ENCODE measurements around the gene CSTPP1.

Gene CSTPP1, protein sequence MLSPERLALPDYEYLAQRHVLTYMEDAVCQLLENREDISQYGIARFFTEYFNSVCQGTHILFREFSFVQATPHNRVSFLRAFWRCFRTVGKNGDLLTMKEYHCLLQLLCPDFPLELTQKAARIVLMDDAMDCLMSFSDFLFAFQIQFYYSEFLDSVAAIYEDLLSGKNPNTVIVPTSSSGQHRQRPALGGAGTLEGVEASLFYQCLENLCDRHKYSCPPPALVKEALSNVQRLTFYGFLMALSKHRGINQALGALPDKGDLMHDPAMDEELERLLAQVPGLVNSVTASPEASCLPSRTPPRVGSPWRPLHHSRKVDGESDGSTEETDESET

DNA sequence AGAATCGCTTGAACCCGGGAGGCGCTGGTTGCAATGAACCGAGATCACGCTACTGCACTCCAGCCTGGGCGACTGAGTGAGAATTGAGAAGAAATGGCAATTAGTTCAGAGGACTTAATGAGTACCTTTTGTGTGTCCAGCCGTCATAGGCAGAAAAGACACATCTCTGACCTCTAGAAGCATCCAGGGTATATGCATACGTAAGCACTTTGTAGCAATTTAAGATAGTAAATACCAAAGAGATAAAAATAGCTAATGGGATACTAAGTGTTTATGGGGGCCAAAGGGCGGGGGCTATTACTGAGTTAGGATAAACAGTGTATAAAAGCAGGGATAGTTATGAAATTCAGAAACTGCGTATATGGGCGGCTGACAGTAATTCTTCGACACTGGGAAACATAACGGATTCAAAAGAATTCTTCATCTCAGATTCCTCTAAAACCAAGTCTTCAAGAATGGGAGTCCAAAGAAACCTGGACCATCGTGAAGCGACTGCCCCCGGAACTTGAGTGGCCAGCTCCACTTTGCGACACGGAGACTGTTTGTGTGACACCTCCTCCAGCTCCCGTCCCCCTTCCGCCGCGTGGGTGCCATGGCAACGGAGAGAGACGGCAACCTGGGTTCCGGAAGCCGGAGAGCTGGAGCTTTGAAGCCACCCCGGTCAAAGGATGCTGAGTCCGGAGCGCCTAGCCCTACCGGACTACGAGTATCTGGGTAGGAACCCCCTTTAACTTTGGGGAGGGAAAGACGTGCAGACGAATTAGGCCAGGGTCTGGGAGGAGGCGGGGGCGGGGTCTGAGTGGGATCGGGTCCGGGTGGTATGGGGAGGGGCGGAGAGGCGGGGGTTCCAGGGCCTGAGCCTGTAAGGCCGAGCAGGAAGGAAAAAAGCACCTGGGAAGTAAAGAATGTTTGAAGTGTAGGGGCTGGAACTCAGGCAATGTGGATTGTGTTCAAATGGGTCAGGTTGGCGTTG lies at the start of gene CSTPP1:
Gene CSTPP1, plus strand, starts transcription at position 624 of the 973 bp plus-strand sequence. Its CDS starts 45 bp downstream, at position 669.
- DNase-seq: no peak

DNA sequence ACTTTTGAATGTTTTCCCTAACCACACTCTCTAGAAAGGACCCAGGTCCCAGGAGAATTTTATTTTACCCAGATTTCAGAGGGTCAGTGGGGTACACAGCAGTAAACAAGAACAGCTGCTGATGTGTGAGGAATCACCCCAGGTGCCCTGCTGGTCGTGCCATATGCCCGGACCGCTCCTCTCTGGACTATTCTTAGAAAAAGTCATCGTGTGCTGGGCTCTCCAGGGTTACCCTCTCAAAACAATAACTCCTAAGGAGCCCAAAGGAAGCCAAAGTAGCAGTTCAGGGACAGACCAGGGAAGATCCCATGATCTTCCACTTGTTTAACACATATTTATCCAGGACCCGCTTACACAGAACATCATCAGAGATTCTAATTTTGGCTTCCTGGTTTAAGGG lies 47.9 kb upstream of the CSTPP1 start:
- DNase-seq: no peak

- DNase-seq: no peak
Observed at GRCh38 chr11:46889251-46889650, 47.3 kb upstream of the CSTPP1 start.

GRCh38 chr11:46889689-46890475 lies 46.7 kb upstream of the CSTPP1 start:
- DNase-seq: no peak

DNA sequence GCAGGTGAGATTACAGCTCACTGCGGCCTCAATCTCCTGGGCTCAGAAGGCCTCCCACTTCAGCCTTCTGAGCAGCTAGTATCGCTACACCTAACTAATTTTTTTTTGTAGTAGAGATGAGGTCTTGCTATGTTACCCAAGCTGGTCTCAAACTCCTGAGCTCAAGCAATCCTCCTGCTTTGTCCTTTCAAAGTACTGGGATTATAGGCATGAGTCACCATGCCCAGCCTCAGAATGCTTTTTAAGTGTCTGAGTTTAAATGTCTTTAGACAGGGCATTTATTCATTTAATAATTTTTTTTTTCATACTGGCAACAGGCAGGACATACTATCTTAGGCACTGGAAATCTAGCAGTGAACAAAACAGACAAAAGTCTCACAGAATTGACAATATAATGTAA lies 45.9 kb upstream of the CSTPP1 start:
- DNase-seq: no peak

GRCh38 chr11:46892109-46892508 lies 44.5 kb upstream of the CSTPP1 start:
- no peak for DNase-seq

DNA sequence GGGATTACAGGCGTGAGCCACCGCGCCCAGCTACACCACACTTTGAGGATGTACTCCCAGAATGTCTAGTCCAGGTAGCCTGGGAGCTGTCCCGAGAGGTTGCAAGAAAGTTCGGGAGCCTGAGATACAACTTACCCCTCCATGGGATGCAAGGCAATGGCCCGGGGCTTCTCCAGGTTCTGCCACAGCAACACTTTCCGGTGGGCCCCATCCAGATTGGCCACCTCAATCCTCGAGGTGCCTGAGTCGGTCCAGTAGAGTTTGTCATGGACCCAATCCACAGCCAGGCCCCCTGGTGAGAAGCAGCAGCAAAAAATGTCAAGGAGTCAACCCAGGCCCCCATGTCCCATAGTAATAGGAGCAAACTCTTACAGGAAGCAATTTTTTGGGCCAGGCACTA lies 43.7 kb upstream of the CSTPP1 start:
- no peak for DNase-seq

GRCh38 chr11:46894506-46894905 lies 42.1 kb upstream of the CSTPP1 start:
- DNase-seq: no peak

- DNase-seq: no peak
Observed at GRCh38 chr11:46894961-46895360, 41.6 kb upstream of the CSTPP1 start.

GRCh38 chr11:46895821-46896220 lies 40.7 kb upstream of the CSTPP1 start:
- no peak for DNase-seq

DNA sequence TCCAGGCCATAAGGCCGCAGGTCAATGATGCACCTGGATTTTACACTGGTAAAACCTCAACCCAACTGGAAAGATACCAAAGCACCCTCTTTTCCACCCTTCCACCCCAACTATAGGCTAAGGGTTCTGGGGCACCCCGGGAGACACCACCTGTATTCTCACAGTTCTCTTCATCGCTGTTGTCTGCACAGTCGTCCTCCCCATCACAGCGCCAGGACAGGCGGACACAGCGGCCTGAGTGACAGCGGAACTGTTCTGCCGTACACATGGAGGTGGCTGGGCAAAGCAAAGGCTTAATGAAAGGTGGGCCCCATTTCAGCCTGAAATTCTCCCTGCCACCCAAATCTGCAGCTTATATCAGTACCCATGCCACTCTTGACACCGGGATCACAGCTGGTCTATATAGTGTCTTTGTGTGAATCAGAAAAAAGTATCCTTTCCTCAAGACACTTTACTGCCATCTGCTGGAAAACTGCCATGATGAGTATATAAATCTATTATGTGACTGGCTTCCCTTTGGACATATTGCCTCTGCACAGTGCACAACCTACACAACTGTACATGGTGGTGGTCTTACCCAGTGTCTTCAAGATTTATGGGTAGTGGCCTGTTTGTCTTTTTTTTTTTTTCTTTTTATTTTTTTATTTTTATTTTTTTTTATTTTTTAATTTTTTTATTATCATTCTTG lies 39.7 kb upstream of the CSTPP1 start:
- peak; percentile 19 for DNase-seq

DNA sequence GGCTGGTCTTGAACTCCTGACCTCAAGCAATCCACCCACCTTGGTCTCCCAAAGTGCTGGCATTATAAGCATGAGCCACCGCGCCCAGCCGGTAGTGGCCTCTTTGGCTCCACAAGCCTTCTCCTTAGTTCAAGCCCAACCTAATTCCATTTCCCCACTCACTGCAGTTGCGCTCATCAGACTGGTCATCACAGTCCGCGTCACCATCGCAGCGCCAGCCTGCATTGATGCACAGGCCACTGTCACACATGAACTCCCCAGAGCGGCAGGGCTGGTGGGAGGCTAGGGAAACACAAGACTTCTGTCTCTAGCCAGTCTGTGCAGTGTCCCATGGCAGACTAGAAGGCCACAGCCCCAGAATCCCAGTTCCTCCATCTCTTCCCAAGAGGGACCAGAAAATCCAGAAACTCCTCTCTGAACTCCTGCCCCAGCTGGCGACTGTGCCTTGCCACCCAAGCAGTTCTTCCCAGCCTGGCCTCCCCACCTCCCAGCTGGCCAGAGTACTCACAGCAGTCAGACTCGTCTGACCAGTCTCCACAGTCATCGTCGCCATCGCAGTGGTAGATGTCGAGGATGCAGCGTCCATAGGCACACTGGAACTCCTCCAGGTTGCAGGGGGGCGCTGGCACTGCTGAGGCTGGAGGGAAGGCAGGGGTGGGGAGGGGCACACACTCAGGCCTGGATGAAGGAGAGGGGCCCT lies 38.0 kb upstream of the CSTPP1 start:
- no peak for DNase-seq

DNA sequence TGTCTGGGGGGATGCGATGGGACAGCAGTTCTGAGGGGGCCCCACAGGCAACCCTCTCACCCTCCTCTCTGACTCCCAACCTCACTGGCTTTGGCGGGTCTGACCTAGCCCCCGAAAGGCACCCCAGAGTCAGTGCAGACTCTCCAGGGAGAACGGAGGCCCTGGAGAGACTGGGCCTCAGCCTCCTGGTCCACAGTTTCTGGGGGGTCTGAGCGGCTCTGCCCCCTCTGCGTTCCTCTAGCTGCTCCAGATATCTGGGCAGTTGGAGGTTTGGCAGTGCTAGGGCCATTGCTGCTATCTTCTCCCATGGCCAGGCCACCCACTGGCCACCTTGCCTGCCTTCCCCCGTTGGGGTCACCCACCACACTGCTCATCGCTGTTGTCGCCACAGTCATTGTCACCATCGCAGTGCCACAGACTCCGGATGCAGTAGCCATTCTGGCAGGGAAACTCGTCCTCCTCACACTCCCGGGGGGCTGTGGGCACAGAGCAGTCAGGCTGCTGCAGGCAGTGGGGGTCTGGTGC lies 37.0 kb upstream of the CSTPP1 start:
- DNase-seq: no peak

DNA sequence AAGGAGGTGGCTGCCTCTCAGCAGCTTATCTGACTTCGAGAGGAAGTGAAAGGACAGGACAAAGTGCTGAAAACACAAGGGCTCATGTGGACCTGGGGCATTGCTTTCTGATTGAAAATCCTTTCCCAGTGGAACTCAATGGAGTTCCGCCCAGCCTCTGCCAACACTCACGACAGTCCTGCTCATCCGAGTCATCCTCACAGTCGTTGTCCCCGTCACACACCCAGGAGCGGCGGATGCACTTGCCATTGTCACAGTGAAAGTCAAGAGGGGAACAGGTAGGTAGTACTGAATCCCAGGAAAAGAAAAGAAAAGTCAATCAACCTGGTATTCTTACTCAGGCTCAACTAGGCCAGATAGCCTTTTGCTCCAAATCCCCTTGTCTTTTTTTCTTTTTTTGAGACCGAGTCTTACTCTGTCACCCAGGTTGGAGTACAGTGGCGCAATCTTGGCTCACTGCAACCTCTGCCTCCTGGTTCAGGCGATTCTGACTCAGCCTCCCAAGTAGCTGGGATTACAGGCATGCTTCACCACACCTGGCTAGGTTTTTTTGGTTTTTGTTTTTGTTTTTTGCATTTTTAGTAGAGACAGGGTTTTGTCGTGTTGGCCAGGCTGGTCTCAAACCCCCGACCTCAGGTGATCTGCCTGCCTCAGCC lies 36.3 kb upstream of the CSTPP1 start:
- DNase-seq: no peak

DNA sequence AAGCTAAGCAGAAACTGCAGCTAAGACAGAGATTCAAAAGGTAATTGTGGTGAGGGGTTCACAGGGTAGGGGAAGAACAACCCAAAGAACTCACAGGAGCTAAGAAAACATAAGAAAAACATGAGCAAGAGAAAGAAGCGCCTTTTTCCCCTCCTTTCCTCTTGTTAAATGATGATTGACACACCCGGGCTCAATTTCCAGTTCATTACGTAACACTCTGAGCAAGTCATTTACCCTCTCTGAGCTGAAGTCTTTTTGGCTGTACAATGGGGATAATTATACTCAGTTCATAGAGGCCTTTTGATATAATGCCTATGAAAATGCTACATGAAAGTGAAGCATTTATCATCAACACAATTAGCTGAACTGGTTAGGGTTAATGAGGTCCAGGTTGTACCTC lies 35.4 kb upstream of the CSTPP1 start:
- DNase-seq: no peak

GRCh38 chr11:46902694-46903093 lies 33.9 kb upstream of the CSTPP1 start:
- DNase-seq: no peak

- DNase-seq: no peak
Observed at GRCh38 chr11:46903846-46904245, 32.7 kb upstream of the CSTPP1 start.

DNA sequence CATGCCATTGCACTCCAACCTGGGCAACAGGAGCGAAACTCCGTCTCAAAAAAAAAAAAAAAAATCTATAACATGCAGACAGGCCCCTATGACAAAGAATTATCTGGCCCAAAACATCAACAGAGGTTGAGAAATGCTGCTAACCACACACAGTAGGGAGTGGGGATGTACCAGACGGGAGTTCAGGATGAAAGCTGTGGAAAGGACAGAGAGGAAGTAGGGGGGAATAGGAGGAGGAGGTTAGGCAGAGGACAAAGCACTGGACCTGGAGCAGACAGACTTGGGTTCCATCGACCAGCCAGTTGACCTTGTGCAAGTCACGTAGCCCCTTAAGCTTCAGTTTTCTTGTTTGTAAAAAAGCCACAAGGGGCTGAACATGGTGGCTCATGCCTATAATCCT lies 30.8 kb upstream of the CSTPP1 start:
- no peak for DNase-seq

DNA sequence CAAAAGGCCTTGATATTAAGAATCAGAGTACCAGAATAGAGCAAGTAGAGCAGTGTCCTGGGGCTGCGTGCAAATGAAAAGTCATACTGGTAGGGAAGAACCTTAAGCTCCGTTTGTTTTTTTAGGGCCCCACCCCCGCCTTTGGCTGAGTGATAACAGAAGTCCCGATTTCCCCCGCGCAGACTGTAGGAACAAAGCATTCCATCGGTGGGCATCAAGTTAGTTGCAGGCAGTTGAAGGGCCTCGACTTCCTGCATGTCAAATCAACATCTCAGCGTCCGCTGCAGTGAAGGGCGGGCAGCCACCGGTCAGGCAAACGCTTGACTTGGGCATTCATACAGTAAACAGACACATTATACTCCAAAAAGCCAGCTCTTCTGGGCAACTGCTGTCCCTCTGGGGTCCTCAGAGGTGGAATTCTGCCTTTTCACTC lies 29.9 kb upstream of the CSTPP1 start:
- DNase-seq: no peak

DNA sequence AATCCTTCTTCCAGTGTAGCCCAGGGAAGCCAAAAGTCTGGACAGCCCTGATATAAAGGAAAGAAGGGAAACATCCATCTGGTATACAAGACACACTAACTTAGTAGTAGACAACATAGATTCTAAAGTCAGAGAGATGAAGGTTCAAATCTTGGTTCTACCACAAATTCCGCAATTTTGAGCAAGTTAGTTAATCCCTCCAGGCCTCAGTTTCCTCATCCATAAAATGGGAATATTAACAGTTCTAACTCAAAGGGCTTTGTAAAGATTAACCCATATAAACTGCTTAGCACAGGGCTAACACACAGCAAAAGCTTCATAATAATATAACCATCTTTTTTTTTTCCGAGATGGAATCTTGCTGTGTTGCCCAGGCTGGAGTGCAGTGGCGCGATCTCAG lies 29.0 kb upstream of the CSTPP1 start:
- DNase-seq: no peak

DNA sequence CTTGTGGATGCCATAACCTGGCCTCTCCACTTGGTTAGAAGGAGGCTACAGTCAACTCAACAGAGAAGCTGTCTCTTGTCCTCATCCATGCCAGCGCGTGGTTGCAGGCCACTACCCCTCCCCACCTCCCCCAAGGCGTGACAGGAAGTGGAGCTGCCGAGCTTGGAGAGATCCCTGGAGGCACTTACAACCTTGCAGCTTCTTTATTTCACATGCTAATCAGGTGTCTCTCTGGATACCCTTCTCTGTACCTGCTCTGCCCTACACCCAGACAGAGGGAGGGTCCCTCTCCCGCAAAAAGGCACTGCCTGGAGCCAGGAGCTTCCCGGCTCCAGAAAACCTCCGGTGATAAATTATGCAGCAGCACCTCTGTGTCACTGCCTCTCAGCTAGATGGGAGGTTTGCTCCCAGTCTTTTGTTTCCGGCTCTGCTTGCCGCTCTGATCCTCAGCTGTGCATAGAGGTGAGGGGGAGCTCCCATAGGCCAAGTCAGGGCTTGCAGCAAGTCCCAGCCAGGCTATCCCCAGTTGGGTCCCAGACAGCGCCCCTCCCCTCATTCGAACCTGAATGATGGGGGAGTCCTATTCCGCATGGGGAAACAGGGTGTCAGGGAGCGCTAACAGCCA lies 23.9 kb upstream of the CSTPP1 start:
- no peak for DNase-seq

All from SIG-M5 (cell line).